Mesothelial cell of epicardium (in vitro differentiated cells): Measurements from ENCODE around the gene SPATC1L. TPM values are rescaled to one million over a fixed set of nuclear protein-coding genes. Genes with fewer than 3 reads are reported as not detected.

Experiments
- DNase-seq, 2 experiments: peaks; one replicate each; pipeline ENCODE4 v3.0.0; 2021; ENCODE audit warnings: low spot score in 2 of 2; ENCODE audit not compliant: unreplicated experiment in 2 of 2
- H3K27ac Mint-ChIP-seq: 2 replicates; pipeline ENCODE4 v1.8.0; 2021; ENCODE audit warnings: mixed read lengths
- H3K27me3 Mint-ChIP-seq: 2 replicates; pipeline ENCODE4 v1.8.0; 2021; ENCODE audit warnings: low read depth, mixed read lengths
- H3K36me3 Mint-ChIP-seq: 2 replicates; pipeline ENCODE4 v1.8.0; 2021; ENCODE audit warnings: mixed read lengths
- H3K4me1 Mint-ChIP-seq: 2 replicates; pipeline ENCODE4 v1.8.0; 2021; ENCODE audit warnings: mixed read lengths
- H3K4me3 Mint-ChIP-seq: 2 replicates; pipeline ENCODE4 v1.8.0; 2021; ENCODE audit warnings: mild to moderate bottlenecking, moderate library complexity, mixed read lengths
- H3K9me3 Mint-ChIP-seq: 2 replicates; pipeline ENCODE4 v1.8.0; 2021; ENCODE audit warnings: mixed read lengths
- total RNA-seq: library from RNA; stranded (reverse); gene quantifications from 3 replicates; pipeline ENCODE4 v1.2.1, GENCODE V29; 2021
- TF ChIP-seq, protein P1 (sequence below): fragments of 200-600 bp; sonication (generic); IDR thresholded peaks from one replicate; pipeline ENCODE4 v1.5.0; 2021; ENCODE audit warnings: antibody characterized with exemption; ENCODE audit not compliant: unreplicated experiment

SPATC1L gene
- total RNA-seq, 1 donor from 2014 or later: 28.1 TPM

DNA sequence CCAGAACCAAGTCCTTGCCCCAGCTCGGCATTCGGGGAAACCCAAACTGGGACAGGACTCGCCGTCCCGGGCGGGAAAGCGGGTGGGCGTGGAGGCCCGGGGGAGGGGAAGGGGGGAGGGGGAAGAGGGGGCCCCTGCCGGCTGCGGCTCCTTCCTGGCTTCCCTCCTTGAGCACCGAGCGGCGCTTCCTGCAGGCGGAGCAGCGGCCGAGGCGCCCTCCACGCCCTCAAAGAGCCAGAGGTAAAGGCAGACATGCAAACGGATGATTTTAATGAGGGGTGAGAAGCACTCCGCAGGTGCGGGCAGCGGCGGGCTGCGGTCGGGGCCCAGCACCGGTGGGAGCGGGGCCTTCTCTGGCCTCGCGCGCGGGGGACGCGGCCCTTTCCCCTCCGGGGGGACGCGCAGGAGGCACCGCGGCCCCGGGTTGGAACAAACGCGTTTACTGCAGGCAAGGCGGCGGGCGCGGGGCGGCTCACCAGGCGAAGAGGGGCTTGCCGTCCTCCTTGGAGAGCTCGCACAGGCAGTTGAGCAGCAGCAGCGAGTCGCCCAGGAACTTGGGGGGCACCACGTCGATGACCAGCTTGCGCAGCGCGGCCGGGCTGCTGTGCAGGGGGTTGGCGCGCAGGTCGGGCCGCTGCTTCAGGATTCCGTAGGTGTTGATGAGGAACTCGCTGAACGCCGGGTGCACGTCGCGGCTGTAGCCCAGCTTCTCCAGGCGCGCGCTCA, 23.2 kb downstream of the SPATC1L start:
- TF ChIP-seq, protein P1, sequence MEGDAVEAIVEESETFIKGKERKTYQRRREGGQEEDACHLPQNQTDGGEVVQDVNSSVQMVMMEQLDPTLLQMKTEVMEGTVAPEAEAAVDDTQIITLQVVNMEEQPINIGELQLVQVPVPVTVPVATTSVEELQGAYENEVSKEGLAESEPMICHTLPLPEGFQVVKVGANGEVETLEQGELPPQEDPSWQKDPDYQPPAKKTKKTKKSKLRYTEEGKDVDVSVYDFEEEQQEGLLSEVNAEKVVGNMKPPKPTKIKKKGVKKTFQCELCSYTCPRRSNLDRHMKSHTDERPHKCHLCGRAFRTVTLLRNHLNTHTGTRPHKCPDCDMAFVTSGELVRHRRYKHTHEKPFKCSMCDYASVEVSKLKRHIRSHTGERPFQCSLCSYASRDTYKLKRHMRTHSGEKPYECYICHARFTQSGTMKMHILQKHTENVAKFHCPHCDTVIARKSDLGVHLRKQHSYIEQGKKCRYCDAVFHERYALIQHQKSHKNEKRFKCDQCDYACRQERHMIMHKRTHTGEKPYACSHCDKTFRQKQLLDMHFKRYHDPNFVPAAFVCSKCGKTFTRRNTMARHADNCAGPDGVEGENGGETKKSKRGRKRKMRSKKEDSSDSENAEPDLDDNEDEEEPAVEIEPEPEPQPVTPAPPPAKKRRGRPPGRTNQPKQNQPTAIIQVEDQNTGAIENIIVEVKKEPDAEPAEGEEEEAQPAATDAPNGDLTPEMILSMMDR: no peak
- H3K36me3 Mint-ChIP-seq: peaks cover 16% of the 10 kb centered on the region
- H3K9me3 Mint-ChIP-seq: peaks cover 3% of the 10 kb centered on the region

DNA sequence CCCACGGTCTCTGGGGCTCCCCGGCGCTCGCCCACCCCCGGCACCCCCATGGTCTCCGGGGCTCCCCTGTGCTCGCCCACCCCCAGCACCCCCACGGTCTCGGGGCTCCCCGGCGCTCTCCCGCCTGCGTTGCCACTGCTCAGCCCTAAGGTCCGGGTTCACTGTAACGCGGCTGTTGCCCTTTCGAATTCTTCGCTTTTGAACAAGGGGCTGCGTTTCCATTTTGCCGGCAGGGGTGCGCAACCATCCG, 23.7 kb downstream of the SPATC1L start:
- Mint-ChIP-seq H3K9me3 (peaks cover under 1% of the 10 kb centered on the region), H3K4me1 (no peaks in the 10 kb centered on the region), H3K27ac (no peak overlapping the region), H3K27me3 (no peaks in the 10 kb centered on the region), H3K4me3 (no peak overlapping the region), H3K36me3 (peaks cover 13% of the 10 kb centered on the region)
- TF ChIP-seq, protein P1: no peak
- DNase-seq: no peak

More for the DNA sequence above, 23.2 kb downstream of the SPATC1L start:
- Mint-ChIP-seq H3K4me3 (no peak overlapping the region), H3K4me1 (no peaks in the 10 kb centered on the region), H3K27me3 (no peaks in the 10 kb centered on the region), H3K27ac (no peak overlapping the region)
- no peak for DNase-seq

DNA sequence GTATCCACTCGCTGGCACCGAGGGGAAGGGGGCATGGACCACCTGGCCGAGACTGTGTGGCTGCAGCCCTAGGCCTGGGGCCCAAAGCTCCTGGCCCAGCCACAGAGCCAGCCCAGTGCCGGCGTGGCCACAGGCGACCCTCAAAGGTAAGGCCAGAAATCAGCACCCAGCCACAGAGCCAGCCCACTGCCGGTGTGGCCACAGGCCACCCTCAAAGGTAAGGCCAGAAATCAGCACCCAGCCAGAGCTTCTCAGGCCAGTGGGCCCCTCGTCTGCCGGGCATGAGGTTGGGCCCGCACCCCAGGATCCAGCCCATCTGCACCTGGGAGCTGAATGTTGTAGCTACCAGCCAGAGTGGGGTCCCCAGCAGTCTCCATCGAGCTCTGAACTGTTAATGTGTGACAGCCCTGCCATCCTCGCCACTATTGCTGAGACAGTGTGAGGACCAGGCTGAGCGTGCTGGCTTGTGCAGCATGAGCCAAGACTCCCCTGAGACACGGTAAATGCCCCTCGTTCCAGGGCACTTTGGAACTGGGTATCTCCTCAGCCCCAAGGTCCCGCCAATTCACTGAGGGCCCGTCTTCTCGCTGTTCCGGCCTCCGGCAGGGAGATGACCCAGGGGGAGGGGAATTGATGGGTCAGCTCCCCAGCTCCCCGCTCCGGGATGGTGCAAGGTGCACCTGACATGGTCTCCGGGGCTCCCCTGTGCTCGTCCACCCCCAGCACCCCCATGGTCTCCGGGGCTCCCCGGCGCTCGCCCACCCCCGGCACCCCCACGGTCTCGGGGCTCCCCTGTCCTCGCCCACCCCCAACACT, 24.2 kb downstream of the SPATC1L start:
- Mint-ChIP-seq H3K4me3 (no peak overlapping the region), H3K27me3 (no peaks in the 10 kb centered on the region), H3K27ac (no peak overlapping the region), H3K36me3 (peaks cover 10% of the 10 kb centered on the region), H3K9me3 (no peaks in the 10 kb centered on the region), H3K4me1 (no peaks in the 10 kb centered on the region)
- TF ChIP-seq, protein P1: no peak
- no peak for DNase-seq

DNA sequence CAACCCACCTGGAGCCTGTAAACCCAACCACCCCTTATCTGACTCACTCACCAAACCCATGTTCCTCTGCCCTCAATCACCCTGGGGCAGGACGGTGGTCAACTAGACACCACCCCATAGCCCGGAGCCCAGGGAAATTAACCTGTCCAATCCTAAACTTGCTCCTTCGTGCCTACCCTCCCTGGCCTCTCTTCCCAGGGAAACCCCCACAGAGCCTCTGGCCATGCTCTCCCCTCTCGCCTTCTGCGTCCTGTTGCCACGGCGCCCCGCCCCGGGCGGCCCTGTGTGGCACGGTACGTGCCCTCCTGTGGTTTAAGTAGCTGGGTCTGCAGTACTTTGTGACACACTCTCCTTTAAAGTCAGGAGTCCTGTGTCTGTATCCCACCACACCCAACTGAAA, 24.9 kb downstream of the SPATC1L start:
- TF ChIP-seq, protein P1: no peak
- no peak for DNase-seq
- H3K9me3 Mint-ChIP-seq: no peaks in the 10 kb centered on the region
- H3K27me3 Mint-ChIP-seq: no peaks in the 10 kb centered on the region
- peaks cover 10% of the 10 kb centered on the region for H3K36me3 Mint-ChIP-seq
- no peak overlapping the region for H3K4me3 Mint-ChIP-seq
- no peak overlapping the region for H3K27ac Mint-ChIP-seq
- no peaks in the 10 kb centered on the region for H3K4me1 Mint-ChIP-seq

DNA sequence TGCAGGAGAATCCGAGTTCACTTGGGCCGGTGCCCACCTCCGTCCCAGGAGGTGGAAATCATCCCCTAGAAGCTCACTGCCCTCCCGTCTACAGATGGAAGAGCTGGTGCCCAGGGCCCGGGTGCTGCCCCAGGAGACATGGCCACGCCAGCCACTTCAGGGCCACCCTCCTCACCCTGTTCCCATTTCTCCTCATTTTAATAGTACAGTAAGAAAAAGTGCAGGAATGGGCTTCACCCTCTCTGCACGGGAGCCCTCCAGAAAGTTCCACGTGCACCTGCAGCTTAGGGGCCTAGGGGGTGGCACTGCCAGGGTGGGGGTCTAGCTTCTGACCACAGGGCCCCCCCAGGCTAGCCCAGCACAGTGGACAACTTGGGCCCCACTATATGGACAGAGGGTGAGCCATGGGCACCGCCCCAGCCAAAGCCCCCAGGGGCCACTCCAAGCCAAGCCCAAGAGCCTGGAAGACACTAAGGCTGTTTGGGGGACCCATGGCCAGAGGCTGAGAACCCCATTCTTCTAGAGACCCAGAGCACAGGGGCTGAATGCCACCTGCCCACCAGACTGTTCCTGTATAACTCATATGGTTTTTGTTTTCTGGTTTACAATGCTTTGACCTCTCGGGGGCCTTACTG, 25.5 kb downstream of the SPATC1L start:
- Mint-ChIP-seq H3K27ac (no peak overlapping the region), H3K36me3 (peaks cover 9% of the 10 kb centered on the region), H3K4me1 (no peaks in the 10 kb centered on the region), H3K27me3 (no peaks in the 10 kb centered on the region), H3K9me3 (no peaks in the 10 kb centered on the region), H3K4me3 (no peak overlapping the region)
- no peak for DNase-seq
- TF ChIP-seq, protein P1: no peak
